Measurements from ENCODE around the gene CUX1.
"Not testable (repeated sequence)": the region's sequence is repeated elsewhere in the genome, so short reads cannot be mapped to it uniquely, and the experiment has no call there.

Gene CUX1

GRCh38 chr7:102149416-102149815 is 332.0 kb downstream of the CUX1 start:
- DNase-seq (ENCODE audit: low spot score): no peak

- DNase-seq (ENCODE audit: low spot score): no peak
Measured at GRCh38 chr7:102150266-102150665, 332.8 kb downstream of the CUX1 start.

GRCh38 chr7:102152672-102153598 is 335.5 kb downstream of the CUX1 start:
- peak; percentile 27 for DNase-seq (ENCODE audit: low spot score)

- DNase-seq (ENCODE audit: low spot score): no peak
Measured at GRCh38 chr7:102153599-102153946, 336.1 kb downstream of the CUX1 start.

GRCh38 chr7:102154425-102154824 is 337.0 kb downstream of the CUX1 start:
- DNase-seq (ENCODE audit: low spot score): no peak

- no peak for DNase-seq (ENCODE audit: low spot score)
Measured at GRCh38 chr7:102155821-102156441, 338.5 kb downstream of the CUX1 start.

- DNase-seq (ENCODE audit: low spot score): no peak
Measured at GRCh38 chr7:102156867-102157266, 339.4 kb downstream of the CUX1 start.

- DNase-seq (ENCODE audit: low spot score): no peak
Measured at GRCh38 chr7:102165136-102165535, 347.7 kb downstream of the CUX1 start.

- no peak for DNase-seq (ENCODE audit: low spot score)
Measured at GRCh38 chr7:102167254-102167653, 349.8 kb downstream of the CUX1 start.

- DNase-seq (ENCODE audit: low spot score): no peak
Measured at GRCh38 chr7:102169651-102170392, 352.4 kb downstream of the CUX1 start.

GRCh38 chr7:102170393-102170970 is 353.1 kb downstream of the CUX1 start:
- DNase-seq (ENCODE audit: low spot score): no peak

GRCh38 chr7:102173669-102174068 is 356.2 kb downstream of the CUX1 start:
- DNase-seq (ENCODE audit: low spot score): no peak

GRCh38 chr7:102175423-102176170 is 358.2 kb downstream of the CUX1 start:
- DNase-seq (ENCODE audit: low spot score): no peak

- DNase-seq (ENCODE audit: low spot score): no peak
Measured at GRCh38 chr7:102178410-102178809, 361.0 kb downstream of the CUX1 start.

- DNase-seq (ENCODE audit: low spot score): no peak
Measured at GRCh38 chr7:102180727-102181126, 363.3 kb downstream of the CUX1 start.

- DNase-seq (ENCODE audit: low spot score): no peak
Measured at GRCh38 chr7:102181517-102181916, 364.1 kb downstream of the CUX1 start.

- DNase-seq (ENCODE audit: low spot score): no peak
Measured at GRCh38 chr7:102182016-102182415, 364.6 kb downstream of the CUX1 start.

- not testable (repeated sequence) for DNase-seq (ENCODE audit: low spot score)
Measured at GRCh38 chr7:102183848-102184247, 366.4 kb downstream of the CUX1 start.

- DNase-seq (ENCODE audit: low spot score): no peak
Measured at GRCh38 chr7:102184303-102184702, 366.9 kb downstream of the CUX1 start.

- no peak for DNase-seq (ENCODE audit: low spot score)
Measured at GRCh38 chr7:102185796-102186195, 368.4 kb downstream of the CUX1 start.

GRCh38 chr7:102186306-102186705 is 368.9 kb downstream of the CUX1 start:
- DNase-seq (ENCODE audit: low spot score): no peak

GRCh38 chr7:102188746-102189145 is 371.3 kb downstream of the CUX1 start:
- DNase-seq (ENCODE audit: low spot score): no peak

All from NAMALWA (cell line).